Ovary (tissue), 3 donors: ENCODE measurements around the gene POLR3E.

Source experiments
- CTCF ChIP-seq, 3 donors: fragments of 450-650 bp in 2 of 3; fragments of 200-600 bp in 1 of 3; IDR thresholded peaks; one replicate each; pipeline versions ENCODE4 v1.5.1 to v1.8.0; 2016 to 2022; ENCODE audit warnings: antibody characterized with exemption in 3 of 3, mild to moderate bottlenecking in 1 of 3
- EP300 ChIP-seq: sonication (generic); formaldehyde crosslinking; IDR thresholded peaks from one replicate; pipeline ENCODE4 v1.6.1; 2017; ENCODE audit warnings: antibody characterized with exemption
- donor health status: DM: no; HTN: no; CAD: no.

- TF ChIP-seq EP300 (no peak), CTCF (IDR thresholded peaks at IDR 0.05) (no peak)
Measured at GRCh38 chr16:22300427-22301071, 3.3 kb downstream of the POLR3E start.
